DMS53 (cell line): ENCODE measurements around the gene DPYD.

Experiments
- DNase-seq: peaks from one replicate; lab custom pipeline; 2025; lab: John Stamatoyannopoulos, UW

Gene DPYD

GRCh38 chr1:97433094-97433823 lies 487.6 kb downstream of the DPYD start:
- no peak for DNase-seq

GRCh38 chr1:97427371-97427770 lies 493.5 kb downstream of the DPYD start:
- no peak for DNase-seq

- DNase-seq = no peak
Observed at GRCh38 chr1:97424209-97424608, 496.6 kb downstream of the DPYD start.

- DNase-seq = no peak
Observed at GRCh38 chr1:97423403-97423802, 497.4 kb downstream of the DPYD start.

- no peak for DNase-seq
Observed at GRCh38 chr1:97417661-97418060, 503.2 kb downstream of the DPYD start.

- DNase-seq = peak; percentile 53
Observed at GRCh38 chr1:97414682-97415312, 506.0 kb downstream of the DPYD start.

- no peak for DNase-seq
Observed at GRCh38 chr1:97412737-97413136, 508.1 kb downstream of the DPYD start.

- DNase-seq = no peak
Observed at GRCh38 chr1:97412166-97412565, 508.7 kb downstream of the DPYD start.

GRCh38 chr1:97396463-97396862 lies 524.4 kb downstream of the DPYD start:
- no peak for DNase-seq

- DNase-seq = no peak
Observed at GRCh38 chr1:97392701-97393100, 528.1 kb downstream of the DPYD start.

GRCh38 chr1:97385536-97386277 lies 535.1 kb downstream of the DPYD start:
- DNase-seq = no peak

- DNase-seq = no peak
Observed at GRCh38 chr1:97384294-97384968, 536.4 kb downstream of the DPYD start.

- no peak for DNase-seq
Observed at GRCh38 chr1:97383797-97384196, 537.0 kb downstream of the DPYD start.

GRCh38 chr1:97382206-97382605 lies 538.6 kb downstream of the DPYD start:
- DNase-seq = no peak

GRCh38 chr1:97379387-97380075 lies 541.3 kb downstream of the DPYD start:
- DNase-seq = no peak

- DNase-seq = no peak
Observed at GRCh38 chr1:97378596-97378995, 542.2 kb downstream of the DPYD start.

GRCh38 chr1:97377432-97378034 lies 543.3 kb downstream of the DPYD start:
- no peak for DNase-seq

- DNase-seq = no peak
Observed at GRCh38 chr1:97373000-97373399, 547.8 kb downstream of the DPYD start.

- no peak for DNase-seq
Observed at GRCh38 chr1:97372531-97372930, 548.3 kb downstream of the DPYD start.

GRCh38 chr1:97368296-97368695 lies 552.5 kb downstream of the DPYD start:
- no peak for DNase-seq

- DNase-seq = no peak
Observed at GRCh38 chr1:97366984-97367383, 553.9 kb downstream of the DPYD start.

GRCh38 chr1:97365026-97365425 lies 555.8 kb downstream of the DPYD start:
- DNase-seq = no peak
